NCI-H2081 treated with DMSO at 0.1 percent for 48 hours (cell line): ENCODE measurements around the gene TCF19.
"Not testable (repeated sequence)": the region's sequence is repeated elsewhere in the genome, so short reads cannot be mapped to it uniquely, and the experiment has no call there.

Source experiments
- DNase-seq: peaks from one replicate; lab custom pipeline; 2025; lab: John Stamatoyannopoulos, UW

TCF19 gene

DNA sequence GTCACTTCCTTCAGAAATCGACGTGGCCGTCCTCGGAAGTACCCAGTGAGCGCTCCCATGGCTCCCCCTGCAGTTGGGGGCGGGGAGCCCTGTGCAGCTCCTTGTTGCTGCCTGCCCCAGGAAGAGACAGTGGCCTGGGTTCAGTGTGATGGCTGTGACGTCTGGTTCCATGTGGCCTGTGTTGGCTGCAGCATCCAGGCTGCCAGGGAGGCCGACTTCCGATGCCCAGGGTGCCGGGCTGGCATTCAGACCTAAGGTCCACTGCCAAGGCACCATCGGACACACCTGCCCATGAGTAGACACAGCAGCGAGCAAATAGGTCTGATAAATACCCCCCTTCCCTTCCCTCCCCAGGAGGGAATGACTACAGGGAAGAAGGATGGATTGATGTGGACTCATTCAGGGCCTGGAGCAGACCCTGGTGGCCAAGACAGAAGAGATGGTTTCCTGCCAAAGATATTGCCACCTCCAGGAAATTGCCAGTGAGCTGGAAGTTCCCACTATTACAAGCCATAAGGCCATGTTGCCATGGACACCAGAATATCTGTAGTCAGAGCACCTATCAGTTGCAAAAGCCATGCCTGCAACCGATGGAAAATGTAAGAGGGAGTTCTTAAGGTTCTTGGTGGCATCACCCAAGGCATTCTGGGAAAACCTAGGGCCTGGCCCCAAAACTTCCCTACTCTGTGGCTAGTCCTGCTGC, 4.2 kb downstream of the TCF19 start:
- DNase-seq = no peak

- no peak for DNase-seq
These were observed 5.5 kb downstream of the TCF19 start for GRCh38 chr6:31163922-31164321.

- not testable (repeated sequence) for DNase-seq
These were observed 6.2 kb downstream of the TCF19 start for GRCh38 chr6:31164475-31165063.

DNA sequence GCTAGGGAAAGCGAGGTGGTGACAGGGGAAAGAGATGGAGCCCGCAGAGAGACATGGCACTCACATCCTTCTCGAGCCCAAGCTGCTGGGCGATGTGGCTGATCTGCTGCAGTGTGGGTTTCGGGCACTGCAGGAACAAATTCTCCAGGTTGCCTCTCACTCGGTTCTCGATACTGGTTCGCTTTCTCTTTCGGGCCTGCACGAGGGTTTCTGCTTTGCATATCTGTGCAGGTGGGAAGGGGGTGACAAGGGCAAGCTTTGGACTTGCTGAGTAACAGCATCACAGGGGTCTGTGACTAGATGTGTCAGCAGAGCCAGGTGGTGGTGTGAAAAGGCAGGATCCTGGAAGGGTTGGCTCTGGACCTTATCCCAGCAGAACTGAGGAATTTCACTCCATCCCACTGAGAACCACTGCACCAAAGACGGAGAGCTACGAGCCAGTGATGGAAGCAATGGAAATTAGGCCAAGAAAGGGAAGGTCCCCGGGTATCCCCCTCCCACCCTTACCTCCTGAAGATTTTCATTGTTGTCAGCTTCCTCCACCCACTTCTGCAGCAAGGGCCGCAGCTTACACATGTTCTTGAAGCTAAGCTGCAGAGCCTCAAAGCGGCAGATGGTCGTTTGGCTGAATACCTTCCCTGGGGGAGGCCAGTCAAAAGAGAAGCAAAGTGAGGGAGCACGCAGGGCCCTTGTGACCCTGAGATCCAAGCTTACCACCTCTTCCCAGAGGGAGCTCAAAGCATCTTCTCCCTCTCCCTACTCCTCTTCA, 6.9 kb downstream of the TCF19 start:
- not testable (repeated sequence) for DNase-seq

DNA sequence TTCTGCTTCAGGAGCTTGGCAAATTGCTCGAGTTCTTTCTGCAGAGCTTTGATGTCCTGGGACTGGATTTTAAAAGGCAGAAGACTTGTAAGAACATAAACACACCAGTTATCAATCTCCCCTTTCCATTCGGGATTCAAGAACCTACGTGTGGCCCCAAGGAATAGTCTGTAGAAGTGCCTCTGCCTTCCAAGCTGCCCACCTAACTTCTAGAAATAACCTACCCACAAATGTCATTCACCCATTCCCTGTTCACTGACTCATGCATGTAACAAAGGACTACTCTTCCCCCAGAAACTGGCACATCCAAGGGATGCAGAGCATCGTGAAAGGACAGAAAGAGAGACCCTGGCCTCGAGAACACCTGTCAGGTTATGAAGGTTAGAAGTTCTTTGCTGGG, 7.6 kb downstream of the TCF19 start:
- no peak for DNase-seq

GRCh38 chr6:31168606-31169005, 10.2 kb downstream of the TCF19 start:
- no peak for DNase-seq

GRCh38 chr6:31169123-31169857, 10.9 kb downstream of the TCF19 start:
- no peak for DNase-seq

DNA sequence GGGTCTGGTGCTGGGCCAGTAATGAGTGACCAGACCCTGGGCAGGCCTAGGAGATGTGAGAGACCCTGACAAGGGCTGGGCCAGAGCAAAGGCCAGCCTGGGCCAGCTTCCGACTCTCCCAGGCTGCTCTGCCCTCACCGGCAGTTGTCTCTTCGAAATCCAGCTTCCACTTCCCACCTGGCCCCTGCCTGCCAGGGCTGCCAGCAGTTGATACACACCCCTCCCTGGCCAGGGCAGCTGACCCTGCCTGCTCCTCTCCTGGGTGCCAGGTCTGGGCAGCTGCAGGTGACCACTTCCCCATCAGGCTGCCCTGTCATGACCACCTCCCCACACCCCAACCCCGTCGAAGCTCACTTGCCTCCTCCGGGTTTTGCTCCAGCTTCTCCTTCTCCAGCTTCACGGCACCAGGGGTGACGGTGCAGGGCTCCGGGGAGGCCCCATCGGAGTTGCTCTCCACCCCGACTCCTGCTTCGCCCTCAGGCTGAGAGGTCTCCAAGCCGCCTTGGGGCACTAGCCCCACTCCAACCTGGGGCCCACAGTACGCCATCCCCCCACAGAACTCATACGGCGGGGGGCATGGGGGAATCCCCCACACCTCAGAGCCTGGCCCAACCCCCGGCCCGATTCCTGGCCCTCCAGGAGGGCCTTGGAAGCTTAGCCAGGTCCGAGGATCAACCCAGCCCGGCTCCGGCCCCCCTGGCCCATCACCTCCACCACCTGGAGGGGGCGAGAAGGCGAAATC, 11.6 kb downstream of the TCF19 start:
- DNase-seq = not testable (repeated sequence)

DNA sequence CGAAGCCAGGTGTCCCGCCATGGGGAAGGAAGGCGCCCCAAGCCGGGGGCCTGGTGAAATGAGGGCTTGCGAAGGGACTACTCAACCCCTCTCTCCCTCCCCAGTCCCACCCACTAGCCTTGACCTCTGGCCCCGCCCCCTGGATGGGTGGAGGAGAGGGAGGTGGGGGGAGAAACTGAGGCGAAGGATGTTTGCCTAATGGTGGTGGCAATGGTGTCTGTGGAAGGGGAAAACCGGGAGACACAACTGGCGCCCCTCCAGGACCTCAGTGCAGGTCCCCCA, 12.2 kb downstream of the TCF19 start, which contains the start of gene POU5F1:
POU5F1 (minus strand) TSS at position 83 of the 282 bp plus-strand sequence; CDS start at position 21, 62 bp downstream.
- DNase-seq = no peak

DNA sequence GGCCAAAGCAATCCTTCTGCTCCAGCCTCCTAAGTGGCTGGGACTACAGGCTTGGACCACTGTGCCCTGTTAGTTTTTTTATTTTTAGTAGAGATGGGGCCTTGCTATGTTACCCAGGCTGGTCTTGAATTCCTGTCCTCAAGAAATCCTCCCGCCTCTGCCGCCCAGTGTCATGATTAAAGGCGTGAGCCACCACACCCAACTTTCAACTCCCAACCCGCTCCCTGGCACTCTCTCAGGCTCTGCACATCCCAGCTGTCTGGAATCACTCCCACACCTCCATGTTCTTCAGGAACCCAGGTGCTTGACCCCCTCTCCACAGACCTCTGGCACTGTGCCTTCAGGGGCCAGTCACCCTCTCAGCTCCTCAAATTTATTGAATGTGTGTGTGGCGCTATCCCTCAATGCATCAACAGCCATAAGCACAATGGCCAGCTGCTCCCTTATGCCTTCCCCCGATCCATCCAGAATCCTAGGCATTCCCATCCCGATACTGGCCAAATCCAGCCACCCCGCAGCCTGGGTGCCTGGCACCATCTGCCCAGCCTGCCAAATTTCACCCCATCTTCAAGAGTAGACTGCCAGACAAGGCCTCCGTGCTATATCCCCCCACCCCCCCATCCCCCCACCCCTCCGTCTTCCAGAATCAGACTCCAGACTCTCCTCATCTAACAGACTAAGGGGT, 12.7 kb downstream of the TCF19 start:
- no peak for DNase-seq

GRCh38 chr6:31171931-31172905, 13.8 kb downstream of the TCF19 start:
- no peak for DNase-seq

DNA sequence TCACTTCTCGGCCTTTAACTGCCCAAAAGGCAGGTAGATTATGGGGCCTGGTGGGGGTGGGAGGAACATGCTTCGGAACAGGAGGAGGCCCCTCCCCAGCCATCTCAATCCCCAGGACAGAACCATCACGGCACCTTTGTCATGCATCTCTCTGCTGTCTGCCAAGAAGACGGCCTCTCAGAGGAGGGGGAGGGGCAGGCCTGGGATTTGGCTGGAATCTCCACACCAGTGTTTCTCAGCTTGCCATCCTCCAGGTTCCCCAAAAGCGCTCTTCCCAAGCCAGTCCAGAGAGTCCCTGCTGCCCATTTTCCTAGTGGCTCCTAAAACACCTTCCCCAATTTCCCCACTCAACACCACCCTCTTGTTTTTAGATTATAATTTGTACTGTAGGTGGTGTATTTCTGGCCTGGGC, 14.6 kb downstream of the TCF19 start:
- no peak for DNase-seq

GRCh38 chr6:31173406-31173805, 15.0 kb downstream of the TCF19 start:
- no peak for DNase-seq

- DNase-seq = no peak
These were observed 16.0 kb downstream of the TCF19 start for GRCh38 chr6:31174378-31174777.

DNA sequence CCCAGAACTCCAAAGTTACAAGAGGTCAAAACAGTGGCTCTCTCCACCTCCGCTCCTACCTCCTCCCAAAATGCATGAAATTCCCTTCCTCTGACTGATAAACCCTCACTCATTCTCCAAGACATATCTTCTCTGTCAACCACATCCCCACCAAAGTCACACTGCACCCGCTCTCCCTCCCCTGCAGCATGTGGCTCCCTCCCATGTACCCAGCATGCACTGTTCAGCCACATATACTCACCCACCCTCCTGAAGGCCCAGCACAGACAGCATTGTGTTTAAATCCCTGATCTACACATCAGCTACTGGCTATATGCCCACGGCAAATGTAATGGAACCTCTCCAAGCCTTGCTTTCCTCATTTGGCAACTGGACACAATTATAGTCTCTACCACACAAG, 17.6 kb downstream of the TCF19 start:
- no peak for DNase-seq

- no peak for DNase-seq
These were observed 20.0 kb downstream of the TCF19 start for GRCh38 chr6:31178143-31179041.

DNA sequence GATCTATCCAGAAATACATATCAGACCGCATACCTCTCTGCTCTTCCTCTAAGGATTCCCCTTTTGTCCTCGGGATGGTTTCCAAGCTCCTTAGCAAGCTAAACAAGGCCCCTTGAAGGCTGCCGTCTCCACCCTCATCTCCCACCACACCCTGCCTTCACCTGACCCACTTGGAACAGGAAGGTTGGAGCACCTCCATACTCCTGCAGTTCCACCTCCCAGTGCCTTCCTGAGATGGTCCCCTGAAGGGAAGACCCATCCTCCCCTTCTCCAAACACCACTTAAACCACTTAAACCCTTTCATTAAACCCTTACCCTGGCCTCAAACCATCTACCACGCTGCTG, 20.6 kb downstream of the TCF19 start:
- DNase-seq = no peak

GRCh38 chr6:31179896-31180295, 21.5 kb downstream of the TCF19 start:
- no peak for DNase-seq

- no peak for DNase-seq
These were observed 22.1 kb downstream of the TCF19 start for GRCh38 chr6:31180500-31180899.
